ENCODE measurements around the gene LRP1-AS. TPM values are rescaled to one million over a fixed set of nuclear protein-coding genes. Genes with fewer than 3 reads are reported as not detected.

The LRP1-AS gene
- total RNA-seq, 4 donors from 2014 or later, result not detected

DNA sequence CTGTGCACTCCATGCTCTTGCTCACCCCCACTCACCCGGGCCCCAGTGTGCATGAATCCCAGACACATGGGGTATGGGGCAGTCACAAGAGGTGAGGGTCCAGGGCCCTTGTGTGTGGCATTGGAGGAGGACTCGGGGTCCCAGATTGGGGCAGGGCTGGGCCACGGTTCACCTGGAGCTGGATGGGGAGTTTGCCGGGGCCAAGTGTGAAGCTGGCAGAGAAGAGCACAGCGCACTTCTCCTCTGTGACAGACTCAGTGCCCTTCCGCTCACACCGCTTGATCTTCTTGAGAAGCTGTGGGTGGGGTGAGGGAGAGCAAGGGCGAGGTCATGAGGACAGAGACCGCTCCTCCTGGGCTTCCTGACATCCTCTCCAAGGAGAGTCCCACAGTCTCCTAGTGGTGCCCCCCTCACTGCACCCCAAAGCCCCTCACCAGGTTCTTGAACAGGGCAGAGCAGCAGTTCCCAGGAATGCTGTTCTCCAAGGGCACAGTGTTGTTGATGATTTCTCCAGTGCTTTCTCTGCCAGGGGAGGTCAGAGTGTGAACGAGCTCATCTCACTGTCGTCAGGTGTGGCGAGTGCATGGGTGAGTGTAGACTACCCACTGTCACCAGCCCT is 43.0 kb downstream of the LRP1-AS start:
- peaks cover 7 to 87% (median 31%) of the 10 kb centered on the region in 3 donors for H3K36me3 ChIP-seq
- no peaks in the 10 kb centered on the region for H3K27me3 ChIP-seq
- no peak for DNase-seq (ENCODE audit: low spot score in 2 of 2)
- TF ChIP-seq, protein P1, sequence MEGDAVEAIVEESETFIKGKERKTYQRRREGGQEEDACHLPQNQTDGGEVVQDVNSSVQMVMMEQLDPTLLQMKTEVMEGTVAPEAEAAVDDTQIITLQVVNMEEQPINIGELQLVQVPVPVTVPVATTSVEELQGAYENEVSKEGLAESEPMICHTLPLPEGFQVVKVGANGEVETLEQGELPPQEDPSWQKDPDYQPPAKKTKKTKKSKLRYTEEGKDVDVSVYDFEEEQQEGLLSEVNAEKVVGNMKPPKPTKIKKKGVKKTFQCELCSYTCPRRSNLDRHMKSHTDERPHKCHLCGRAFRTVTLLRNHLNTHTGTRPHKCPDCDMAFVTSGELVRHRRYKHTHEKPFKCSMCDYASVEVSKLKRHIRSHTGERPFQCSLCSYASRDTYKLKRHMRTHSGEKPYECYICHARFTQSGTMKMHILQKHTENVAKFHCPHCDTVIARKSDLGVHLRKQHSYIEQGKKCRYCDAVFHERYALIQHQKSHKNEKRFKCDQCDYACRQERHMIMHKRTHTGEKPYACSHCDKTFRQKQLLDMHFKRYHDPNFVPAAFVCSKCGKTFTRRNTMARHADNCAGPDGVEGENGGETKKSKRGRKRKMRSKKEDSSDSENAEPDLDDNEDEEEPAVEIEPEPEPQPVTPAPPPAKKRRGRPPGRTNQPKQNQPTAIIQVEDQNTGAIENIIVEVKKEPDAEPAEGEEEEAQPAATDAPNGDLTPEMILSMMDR (IDR thresholded peaks at IDR 0.05), result no peak
- TF ChIP-seq EP300 (IDR thresholded peaks at IDR 0.05), result no peak
- TF ChIP-seq POLR2A (IDR thresholded peaks at IDR 0.05), result no peak
- H3K9me3 ChIP-seq, result no peaks in the 10 kb centered on the region
- no peak overlapping the region for H3K4me3 ChIP-seq
- H3K27ac ChIP-seq, result no peak overlapping the region
- H3K4me1 ChIP-seq, result peaks cover 0 to 38% (median 23%) of the 10 kb centered on the region in 4 donors
- WGBS, 2 donors, result 90 to 94% methylated on average over 12 of the region's 12 CpGs

DNA sequence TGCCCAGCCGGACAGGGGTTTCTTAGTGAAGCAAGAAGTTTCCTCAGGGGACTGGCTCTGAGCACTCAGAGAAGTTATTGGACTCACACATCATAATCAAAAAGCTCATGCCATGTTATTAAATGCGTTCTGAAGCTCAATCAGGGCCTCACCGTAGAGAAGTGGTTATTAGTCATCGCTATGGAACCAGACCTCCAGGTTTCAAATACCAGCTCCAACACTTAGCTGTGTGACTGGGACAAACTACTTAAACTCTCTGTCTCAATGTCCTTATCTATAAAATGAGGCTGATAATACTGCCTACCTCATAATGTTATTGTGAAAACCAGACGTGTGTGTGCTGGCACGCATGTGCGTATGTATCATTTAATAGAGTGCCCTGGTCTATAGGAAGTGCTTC is 43.6 kb downstream of the LRP1-AS start:
- H3K9me3 ChIP-seq, result no peaks in the 10 kb centered on the region
- 88 to 93% methylated on average over 7 of the region's 7 CpGs for WGBS, 2 donors
- no peak overlapping the region for H3K27ac ChIP-seq
- H3K4me3 ChIP-seq, result no peak overlapping the region
- TF ChIP-seq POLR2A (IDR thresholded peaks at IDR 0.05) (no peak), EP300 (IDR thresholded peaks at IDR 0.05) (no peak)
- TF ChIP-seq, protein P1 (IDR thresholded peaks at IDR 0.05), result no peak
- no peaks in the 10 kb centered on the region for H3K27me3 ChIP-seq
- DNase-seq (ENCODE audit: low spot score in 2 of 2), result no peak
- H3K4me1 ChIP-seq, result peaks cover 0 to 32% (median 17%) of the 10 kb centered on the region in 4 donors
- peaks cover 7 to 92% (median 34%) of the 10 kb centered on the region in 3 donors for H3K36me3 ChIP-seq

DNA sequence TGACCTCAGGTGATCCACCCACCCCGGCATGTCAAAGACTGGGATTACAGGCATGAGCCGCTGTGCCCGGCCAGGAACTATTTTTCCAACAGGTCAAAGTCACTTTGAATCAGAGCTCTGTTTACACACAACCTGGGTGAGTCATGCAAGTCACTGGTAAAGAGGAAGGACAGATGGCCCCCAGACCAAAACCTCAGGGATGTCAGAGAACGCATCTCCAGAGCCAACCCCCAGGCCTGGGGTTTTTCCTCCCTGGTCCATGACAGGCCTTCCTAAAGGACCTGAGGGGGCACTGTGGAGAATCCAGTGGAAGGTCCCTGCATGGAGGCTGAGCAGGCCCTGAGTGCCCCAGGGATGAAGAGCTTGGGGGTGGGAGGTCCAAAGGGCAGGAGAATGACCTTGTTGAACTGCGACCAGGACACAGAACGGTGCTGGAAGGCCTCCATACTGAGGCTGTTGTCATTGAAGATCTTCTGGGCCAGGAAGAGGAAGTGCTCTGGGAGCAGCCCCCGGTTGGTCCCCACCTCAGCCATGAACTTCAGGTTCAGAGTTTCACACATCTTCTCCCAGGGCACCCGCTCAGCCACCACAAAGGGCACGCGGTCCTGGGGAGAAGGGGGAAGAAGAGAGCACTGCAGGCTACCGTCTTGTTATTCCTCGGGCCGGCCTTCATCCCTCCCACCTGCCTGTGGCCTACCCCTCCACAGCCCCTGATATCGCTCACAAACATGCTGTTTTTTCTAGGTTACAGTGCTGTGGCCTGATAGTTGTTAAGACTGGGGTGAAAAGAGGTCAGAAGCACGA is 45.3 kb downstream of the LRP1-AS start:
- TF ChIP-seq POLR2A (IDR thresholded peaks at IDR 0.05) (no peak), EP300 (IDR thresholded peaks at IDR 0.05) (no peak)
- TF ChIP-seq, protein P1 (IDR thresholded peaks at IDR 0.05), result no peak

DNA sequence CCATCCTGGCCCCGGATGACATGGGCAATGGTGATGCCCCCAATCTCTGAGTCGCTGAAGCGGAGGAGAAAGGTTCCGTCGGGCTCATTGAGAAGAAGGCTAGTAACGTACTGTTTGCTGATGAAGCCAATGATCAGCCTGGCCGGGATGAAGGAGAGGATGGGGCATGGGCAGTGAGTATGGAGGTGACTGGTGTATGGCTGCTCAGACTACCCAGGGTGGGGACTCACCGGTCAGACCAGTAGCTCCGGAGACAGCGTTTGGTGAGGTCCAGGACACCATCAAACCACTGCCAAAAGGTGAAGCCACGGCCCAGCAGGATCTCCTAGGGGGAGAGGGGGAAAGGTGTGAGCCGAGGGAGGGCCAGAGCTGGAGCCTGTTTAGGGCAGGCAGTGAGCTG is 47.7 kb downstream of the LRP1-AS start:
- Histone ChIP-seq H3K27ac (peak overlapping the region in 2 of 4 donors; percentile 24 to 37), H3K4me1 (peaks cover 0 to 23% (median 2%) of the 10 kb centered on the region in 4 donors), H3K4me3 (no peak overlapping the region), H3K9me3 (no peaks in the 10 kb centered on the region), H3K36me3 (peaks cover 0 to 96% (median 26%) of the 10 kb centered on the region in 3 donors), H3K27me3 (no peaks in the 10 kb centered on the region)
- TF ChIP-seq EP300 (IDR thresholded peaks at IDR 0.05), result no peak
- TF ChIP-seq, protein P1 (IDR thresholded peaks at IDR 0.05), result no peak
- no peak for TF ChIP-seq POLR2A (IDR thresholded peaks at IDR 0.05)
- no peak for DNase-seq (ENCODE audit: low spot score in 2 of 2)
- 80 to 84% methylated on average over 12 of the region's 12 CpGs for WGBS, 2 donors

More for the DNA sequence above, 45.3 kb downstream of the LRP1-AS start:
- DNase-seq (ENCODE audit: low spot score in 2 of 2), result no peak
- 59 to 65% methylated on average over 15 of the region's 15 CpGs for WGBS, 2 donors
- H3K4me3 ChIP-seq, result no peak overlapping the region
- peaks cover 7 to 96% (median 34%) of the 10 kb centered on the region in 3 donors for H3K36me3 ChIP-seq
- H3K27me3 ChIP-seq, result no peaks in the 10 kb centered on the region
- no peaks in the 10 kb centered on the region for H3K9me3 ChIP-seq
- peaks cover 0 to 15% (median 2%) of the 10 kb centered on the region in 4 donors for H3K4me1 ChIP-seq
- peak overlapping the region in 3 of 4 donors; percentile 6 to 57 (median 34) for H3K27ac ChIP-seq

All from tibial nerve (tissue), 4 donors.